ENCODE measurements around the gene SLC16A14.

DNA sequence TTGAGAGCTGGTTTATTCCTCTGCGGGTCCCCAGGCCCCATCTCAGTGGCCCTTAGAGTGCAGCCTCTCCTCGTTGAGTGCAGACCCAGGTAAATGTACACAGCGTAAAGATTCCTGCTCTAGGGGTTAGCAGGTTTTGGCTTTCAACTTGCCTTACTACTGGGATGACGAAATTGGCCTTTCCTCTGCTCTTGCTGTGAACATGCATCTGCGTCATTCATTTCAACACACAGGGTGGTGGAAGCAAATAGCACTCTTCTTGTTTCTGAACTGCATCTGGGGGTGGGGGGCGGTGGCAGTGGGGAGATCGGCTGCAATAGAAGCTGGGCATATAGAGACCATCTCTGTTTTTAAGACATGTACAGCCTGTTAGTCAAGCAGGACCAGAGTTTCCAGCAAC lies 16.5 kb upstream of the SLC16A14 start:
- TF ChIP-seq, protein P1, sequence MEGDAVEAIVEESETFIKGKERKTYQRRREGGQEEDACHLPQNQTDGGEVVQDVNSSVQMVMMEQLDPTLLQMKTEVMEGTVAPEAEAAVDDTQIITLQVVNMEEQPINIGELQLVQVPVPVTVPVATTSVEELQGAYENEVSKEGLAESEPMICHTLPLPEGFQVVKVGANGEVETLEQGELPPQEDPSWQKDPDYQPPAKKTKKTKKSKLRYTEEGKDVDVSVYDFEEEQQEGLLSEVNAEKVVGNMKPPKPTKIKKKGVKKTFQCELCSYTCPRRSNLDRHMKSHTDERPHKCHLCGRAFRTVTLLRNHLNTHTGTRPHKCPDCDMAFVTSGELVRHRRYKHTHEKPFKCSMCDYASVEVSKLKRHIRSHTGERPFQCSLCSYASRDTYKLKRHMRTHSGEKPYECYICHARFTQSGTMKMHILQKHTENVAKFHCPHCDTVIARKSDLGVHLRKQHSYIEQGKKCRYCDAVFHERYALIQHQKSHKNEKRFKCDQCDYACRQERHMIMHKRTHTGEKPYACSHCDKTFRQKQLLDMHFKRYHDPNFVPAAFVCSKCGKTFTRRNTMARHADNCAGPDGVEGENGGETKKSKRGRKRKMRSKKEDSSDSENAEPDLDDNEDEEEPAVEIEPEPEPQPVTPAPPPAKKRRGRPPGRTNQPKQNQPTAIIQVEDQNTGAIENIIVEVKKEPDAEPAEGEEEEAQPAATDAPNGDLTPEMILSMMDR (conservative IDR thresholded peaks at IDR 0.05; ENCODE audit: low read depth in 2 of 2) = no peak
- TF ChIP-seq POLR2AphosphoS5 (IDR thresholded peaks at IDR 0.05; ENCODE audit: low read depth) (no peak), EZH2phosphoT487 (IDR thresholded peaks at IDR 0.05; ENCODE audit: unreplicated experiment) (no peak)
- TF ChIP-seq, protein P2, sequence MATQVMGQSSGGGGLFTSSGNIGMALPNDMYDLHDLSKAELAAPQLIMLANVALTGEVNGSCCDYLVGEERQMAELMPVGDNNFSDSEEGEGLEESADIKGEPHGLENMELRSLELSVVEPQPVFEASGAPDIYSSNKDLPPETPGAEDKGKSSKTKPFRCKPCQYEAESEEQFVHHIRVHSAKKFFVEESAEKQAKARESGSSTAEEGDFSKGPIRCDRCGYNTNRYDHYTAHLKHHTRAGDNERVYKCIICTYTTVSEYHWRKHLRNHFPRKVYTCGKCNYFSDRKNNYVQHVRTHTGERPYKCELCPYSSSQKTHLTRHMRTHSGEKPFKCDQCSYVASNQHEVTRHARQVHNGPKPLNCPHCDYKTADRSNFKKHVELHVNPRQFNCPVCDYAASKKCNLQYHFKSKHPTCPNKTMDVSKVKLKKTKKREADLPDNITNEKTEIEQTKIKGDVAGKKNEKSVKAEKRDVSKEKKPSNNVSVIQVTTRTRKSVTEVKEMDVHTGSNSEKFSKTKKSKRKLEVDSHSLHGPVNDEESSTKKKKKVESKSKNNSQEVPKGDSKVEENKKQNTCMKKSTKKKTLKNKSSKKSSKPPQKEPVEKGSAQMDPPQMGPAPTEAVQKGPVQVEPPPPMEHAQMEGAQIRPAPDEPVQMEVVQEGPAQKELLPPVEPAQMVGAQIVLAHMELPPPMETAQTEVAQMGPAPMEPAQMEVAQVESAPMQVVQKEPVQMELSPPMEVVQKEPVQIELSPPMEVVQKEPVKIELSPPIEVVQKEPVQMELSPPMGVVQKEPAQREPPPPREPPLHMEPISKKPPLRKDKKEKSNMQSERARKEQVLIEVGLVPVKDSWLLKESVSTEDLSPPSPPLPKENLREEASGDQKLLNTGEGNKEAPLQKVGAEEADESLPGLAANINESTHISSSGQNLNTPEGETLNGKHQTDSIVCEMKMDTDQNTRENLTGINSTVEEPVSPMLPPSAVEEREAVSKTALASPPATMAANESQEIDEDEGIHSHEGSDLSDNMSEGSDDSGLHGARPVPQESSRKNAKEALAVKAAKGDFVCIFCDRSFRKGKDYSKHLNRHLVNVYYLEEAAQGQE (IDR thresholded peaks at IDR 0.05; ENCODE audit: unreplicated experiment) = no peak
